RWPE1 (cell line): ENCODE results near the gene CRYBG3.

Experiments
- CTCF ChIA-PET: fragments of 350-600 bp; sonication (Branson Sonifier 250); formaldehyde crosslinking; extraction: SDS; loops from one replicate; lab custom pipeline; 2021; lab: Yijun Ruan, JAX
- POLR2A ChIA-PET: fragments of 400-600 bp; formaldehyde crosslinking; extraction: SDS; loops from one replicate; lab custom pipeline; 2020; ENCODE audit warnings: antibody characterized with exemption; ENCODE audit not compliant: low non-redundant PET; lab: Yijun Ruan, JAX
- DNase-seq: peaks from one replicate; pipeline ENCODE4 v3.0.0; 2012; ENCODE audit warnings: low spot score
- H3K27ac ChIP-seq: fragments of 450-650 bp; 2 replicates; pipeline ENCODE4 v1.5.1; 2017
- CTCF ChIP-seq: fragments of 450-650 bp; conservative IDR thresholded peaks from 2 replicates; pipeline ENCODE4 v1.5.1; 2017; ENCODE audit warnings: low read depth, mild to moderate bottlenecking

The CRYBG3 gene

GRCh38 chr3:97931218-97931617 is 109.4 kb downstream of the CRYBG3 start:
- POLR2A ChIA-PET: no interaction called here
- CTCF ChIA-PET: no interaction called here
- no peak overlapping the region for H3K27ac ChIP-seq
- no peak for TF ChIP-seq CTCF
- DNase-seq: no peak

GRCh38 chr3:97932387-97932801 is 110.6 kb downstream of the CRYBG3 start:
- CTCF ChIA-PET: interaction anchor here (0.7 kb wide), 1 partner anchor 36 kb away, joined by 4 read pairs; no protein-coding TSS in a partner anchor

GRCh38 chr3:97934980-97935695 is 113.3 kb downstream of the CRYBG3 start:
- ChIA-PET CTCF (interaction anchor here (0.5 kb wide), 1 partner anchor 11 kb away, joined by 3 read pairs; no protein-coding TSS in a partner anchor), POLR2A (no interaction called here)
- DNase-seq: no peak
- no peak for TF ChIP-seq CTCF
- no peak overlapping the region for H3K27ac ChIP-seq

More at GRCh38 chr3:97932387-97932801, 110.6 kb downstream of the CRYBG3 start:
- TF ChIP-seq CTCF: no peak
- no peak for DNase-seq
- POLR2A ChIA-PET: no interaction called here
- no peak overlapping the region for H3K27ac ChIP-seq

- DNase-seq: peak; percentile 5
- TF ChIP-seq CTCF: no peak
- POLR2A ChIA-PET: no interaction called here
- CTCF ChIA-PET: interaction anchor here (0.5 to 1.1 kb wide), 3 partner anchors 11 to 1308 kb away, joined by 3 to 4 read pairs (median 3); no protein-coding TSS in a partner anchor
- H3K27ac ChIP-seq: no peak overlapping the region
These were observed 114.0 kb downstream of the CRYBG3 start for GRCh38 chr3:97935842-97936241.

- no peak for DNase-seq
- H3K27ac ChIP-seq: no peak overlapping the region
- POLR2A ChIA-PET: no interaction called here
- CTCF ChIA-PET: no interaction called here
- TF ChIP-seq CTCF: no peak
These were observed 115.4 kb downstream of the CRYBG3 start for GRCh38 chr3:97937205-97937604.

- no peak overlapping the region for H3K27ac ChIP-seq
- TF ChIP-seq CTCF: no peak
- POLR2A ChIA-PET: no interaction called here
- CTCF ChIA-PET: interaction anchor here (0.9 kb wide), 1 partner anchor 85 kb away, joined by 3 read pairs; no protein-coding TSS in a partner anchor
- DNase-seq: no peak
These were observed 116.6 kb downstream of the CRYBG3 start for GRCh38 chr3:97938444-97938843.
